ENCODE measurements around the gene LAPTM5. TPM values are rescaled to one million over a fixed set of nuclear protein-coding genes. Genes with fewer than 3 reads are reported as not detected.

The LAPTM5 gene
- total and polyA plus RNA-seq, 2 of the 13 experiments (the other 11 are each of a cell fraction or from before 2014, with no cell fraction given) = 0.41 to 0.86 TPM

DNA sequence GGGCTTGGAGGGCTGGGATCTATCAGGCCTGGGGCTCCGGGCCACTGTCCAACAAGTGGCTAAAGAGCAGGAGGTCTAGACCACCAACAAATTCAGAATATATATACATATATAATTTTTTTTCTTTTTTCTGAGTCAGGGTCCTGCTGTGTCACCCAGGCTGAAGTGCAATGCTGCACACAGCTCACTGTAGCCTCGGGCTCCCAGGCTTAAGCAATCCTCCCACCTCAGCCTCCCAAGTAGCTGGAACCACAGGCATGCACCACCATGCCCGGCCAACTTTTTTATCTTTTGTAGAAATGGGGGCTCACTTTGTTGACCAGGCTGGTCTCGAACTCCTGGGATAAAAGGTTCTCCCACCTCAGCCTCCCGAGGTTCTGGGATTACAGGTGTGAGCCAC, 6.8 kb upstream of the LAPTM5 start:
- in situ Hi-C loops (cut with HindIII; ENCODE audit: extremely low pct_ligation_motif_present, low pct_unique_long_range_greater_than_20kb) (no loop called here), intact Hi-C loops (cut with micrococcal nuclease; ENCODE audit: unreplicated experiment) (no loop called here)
- no peak for TF ChIP-seq IRF9 (CRISPR knock-in tag; IDR thresholded peaks at IDR 0.05; ENCODE audit: borderline replicate concordance)
- TF ChIP-seq ZFP41 (CRISPR knock-in tag; IDR thresholded peaks at IDR 0.05; ENCODE audit: borderline replicate concordance) = no peak
- TF ChIP-seq LRRFIP1 (CRISPR knock-in tag; conservative IDR thresholded peaks at IDR 0.05) = no peak
- no peak for TF ChIP-seq ZNF34 (CRISPR knock-in tag; IDR thresholded peaks at IDR 0.05; ENCODE audit: borderline replicate concordance)
- TF ChIP-seq ZSCAN21 (CRISPR knock-in tag; IDR thresholded peaks at IDR 0.05; ENCODE audit: borderline replicate concordance) = no peak
- no peak for TF ChIP-seq SP4 (CRISPR knock-in tag; IDR thresholded peaks at IDR 0.05)
- TF ChIP-seq KDM4B (CRISPR knock-in tag; IDR thresholded peaks at IDR 0.05) = no peak
- TF ChIP-seq SIX4 (CRISPR knock-in tag; IDR thresholded peaks at IDR 0.05) = no peak
- no peak for TF ChIP-seq MATR3 (CRISPR knock-in tag; IDR thresholded peaks at IDR 0.05)
- TF ChIP-seq ZKSCAN8 (CRISPR knock-in tag; IDR thresholded peaks at IDR 0.05; ENCODE audit: borderline replicate concordance) = no peak
- no peak for TF ChIP-seq JDP2 (CRISPR knock-in tag; IDR thresholded peaks at IDR 0.05; ENCODE audit: borderline replicate concordance)
- TF ChIP-seq, protein P1, sequence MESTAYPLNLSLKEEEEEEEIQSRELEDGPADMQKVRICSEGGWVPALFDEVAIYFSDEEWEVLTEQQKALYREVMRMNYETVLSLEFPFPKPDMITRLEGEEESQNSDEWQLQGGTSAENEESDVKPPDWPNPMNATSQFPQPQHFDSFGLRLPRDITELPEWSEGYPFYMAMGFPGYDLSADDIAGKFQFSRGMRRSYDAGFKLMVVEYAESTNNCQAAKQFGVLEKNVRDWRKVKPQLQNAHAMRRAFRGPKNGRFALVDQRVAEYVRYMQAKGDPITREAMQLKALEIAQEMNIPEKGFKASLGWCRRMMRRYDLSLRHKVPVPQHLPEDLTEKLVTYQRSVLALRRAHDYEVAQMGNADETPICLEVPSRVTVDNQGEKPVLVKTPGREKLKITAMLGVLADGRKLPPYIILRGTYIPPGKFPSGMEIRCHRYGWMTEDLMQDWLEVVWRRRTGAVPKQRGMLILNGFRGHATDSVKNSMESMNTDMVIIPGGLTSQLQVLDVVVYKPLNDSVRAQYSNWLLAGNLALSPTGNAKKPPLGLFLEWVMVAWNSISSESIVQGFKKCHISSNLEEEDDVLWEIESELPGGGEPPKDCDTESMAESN (CRISPR knock-in tag; conservative IDR thresholded peaks at IDR 0.05) = no peak
- ATAC-seq = no peak
- BruUV-seq (replicated peaks) = no TSS peak
- H2AFZ ChIP-seq (ENCODE audit: low read length) = no peak overlapping the region
- H3K27ac ChIP-seq (ENCODE audit: extremely low read length, insufficient read depth, low read length) = no peak overlapping the region
- H3K79me2 ChIP-seq (ENCODE audit: insufficient read depth, low read length) = no peaks in the 10 kb centered on the region
- CTCF ChIA-PET (ENCODE audit: low intra/inter-chr PET ratio, low total read pairs) = no interaction called here
- H3K27me3 ChIP-seq (ENCODE audit: control insufficient read depth in 1 of 2, insufficient read depth in 2 of 2, low read length in 2 of 2) = peaks cover 4 to 30% of the 10 kb centered on the region in 2 experiments; a peak in 3 of 5 replicates
- POLR2A ChIA-PET = no interaction called here
- no peak overlapping the region for H3K9ac ChIP-seq (ENCODE audit: insufficient read depth, low read depth, low read length)
- H3K9me3 ChIP-seq (ENCODE audit: low read length) = no peaks in the 10 kb centered on the region
- no peak overlapping the region for H3K4me2 ChIP-seq (ENCODE audit: low read depth, low read length)
- WGBS (ENCODE audit: low lambda C conversion rate) = 12% methylated on average over 5 of the region's 5 CpGs
- no peak overlapping the region for H3K4me3 ChIP-seq (replicated peaks in 1 of 3; ENCODE audit: insufficient read depth in 1 of 3, low read depth in 2 of 3, low read length in 3 of 3)
- H3K4me1 ChIP-seq (ENCODE audit: insufficient read depth, low read length) = peaks cover 18% of the 10 kb centered on the region
- no peak for DNase-seq (ENCODE audit: low spot score)
- H4K20me1 ChIP-seq (ENCODE audit: insufficient read depth, low read length) = no peaks in the 10 kb centered on the region
- H3K36me3 ChIP-seq (replicated peaks in 1 of 2; ENCODE audit: control insufficient read depth in 1 of 2, insufficient read depth in 2 of 2, low read length in 2 of 2) = no peaks in the 10 kb centered on the region
- FAIRE-seq = no peak

Measured in HepG2 (cell line).